ENCODE results near the gene AFF2.

The AFF2 gene

DNA sequence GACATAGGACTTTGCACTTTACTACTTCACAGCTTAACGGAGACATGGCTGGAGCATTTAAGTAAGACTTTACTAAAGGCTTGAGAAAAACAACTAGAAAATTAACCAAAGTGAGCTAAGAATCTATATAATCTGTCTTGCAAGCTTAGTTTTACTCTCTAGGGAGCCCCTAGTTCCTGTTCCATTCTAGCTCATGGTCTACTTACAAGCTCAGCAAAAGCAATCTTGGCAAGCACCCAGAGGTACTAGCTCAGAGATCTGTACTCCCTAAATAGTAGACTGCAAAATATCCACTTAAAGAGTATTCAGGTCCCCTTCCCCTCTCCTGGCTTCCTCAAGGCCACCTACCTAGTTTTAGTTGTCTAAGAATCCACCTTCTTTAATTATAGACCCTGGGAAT is 535.7 kb downstream of the AFF2 start:
- no peak for DNase-seq

GRCh38 chrX:149037281-149037870 is 537.0 kb downstream of the AFF2 start:
- no peak for DNase-seq

DNA sequence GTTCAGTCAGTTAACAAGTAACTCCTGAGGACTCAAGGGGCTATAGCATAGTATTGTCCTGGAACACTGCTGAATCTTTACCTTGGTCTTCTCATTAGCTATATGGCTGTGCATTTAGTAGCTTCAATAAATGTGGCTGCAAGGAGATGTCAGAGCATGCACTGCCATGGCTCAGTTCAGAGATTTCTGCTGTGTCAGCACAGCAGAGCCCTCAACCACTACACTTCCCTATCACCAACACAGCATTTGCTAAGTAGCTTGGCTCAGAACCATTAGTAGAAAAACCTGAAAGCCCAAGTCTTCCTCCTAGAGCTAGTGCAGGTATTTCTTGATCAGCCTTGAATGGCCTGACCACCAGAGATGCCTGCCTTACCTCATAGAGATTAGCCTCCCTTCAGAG is 538.6 kb downstream of the AFF2 start:
- DNase-seq = no peak

GRCh38 chrX:149040873-149041535 is 540.6 kb downstream of the AFF2 start:
- no peak for DNase-seq

GRCh38 chrX:149043401-149043800 is 543.0 kb downstream of the AFF2 start:
- no peak for DNase-seq

DNA sequence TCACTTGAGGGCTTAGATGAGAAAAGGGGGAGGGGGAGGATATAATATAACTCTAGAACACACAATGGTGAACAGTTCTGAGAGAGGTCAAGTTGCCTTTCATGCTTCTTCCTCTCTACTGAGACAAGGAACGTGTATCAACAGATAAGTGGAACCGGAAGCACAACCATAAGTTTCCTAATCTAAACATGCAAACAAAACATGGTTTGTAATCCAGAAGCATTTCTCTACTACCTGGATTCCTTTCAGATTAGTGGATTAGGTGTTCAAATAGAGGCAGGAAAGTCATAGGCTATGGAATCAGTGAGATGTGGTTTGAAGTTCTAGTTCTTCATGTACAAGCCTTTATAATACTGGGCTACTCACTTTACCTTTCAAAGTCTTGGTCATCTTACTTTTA is 544.1 kb downstream of the AFF2 start:
- no peak for DNase-seq

DNA sequence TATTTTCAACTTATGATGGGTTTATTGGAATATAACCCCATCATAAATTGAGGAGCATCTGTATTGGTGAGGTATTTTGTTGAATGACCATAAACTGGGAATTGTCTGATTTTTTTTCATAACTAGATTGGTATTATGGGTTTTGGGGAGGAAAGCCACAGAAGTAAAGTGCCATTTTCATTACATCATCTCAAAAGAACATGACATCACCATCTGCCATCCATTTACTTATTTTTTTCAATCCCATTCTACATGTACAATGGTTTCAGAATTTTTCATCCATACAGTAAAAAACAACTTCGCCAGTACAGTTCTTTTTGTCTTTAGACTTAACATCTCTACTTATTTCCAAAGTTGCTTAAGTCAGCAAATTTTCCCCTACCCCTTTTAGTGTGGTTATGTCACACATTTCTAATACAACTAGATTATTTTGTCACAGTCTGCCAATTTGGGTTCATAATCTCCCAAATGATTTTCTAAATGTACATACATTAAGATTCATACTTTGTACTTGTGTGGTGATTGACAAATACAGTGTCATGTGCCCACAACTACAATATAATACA is 545.3 kb downstream of the AFF2 start:
- no peak for DNase-seq
